ENCODE measurements around the gene SRRM1. TPM values are rescaled to one million over a fixed set of nuclear protein-coding genes. Genes with fewer than 3 reads are reported as not detected.

The SRRM1 gene
- total and polyA plus RNA-seq, 9 donors, result 30.4 to 116 (median 77.7) TPM

DNA sequence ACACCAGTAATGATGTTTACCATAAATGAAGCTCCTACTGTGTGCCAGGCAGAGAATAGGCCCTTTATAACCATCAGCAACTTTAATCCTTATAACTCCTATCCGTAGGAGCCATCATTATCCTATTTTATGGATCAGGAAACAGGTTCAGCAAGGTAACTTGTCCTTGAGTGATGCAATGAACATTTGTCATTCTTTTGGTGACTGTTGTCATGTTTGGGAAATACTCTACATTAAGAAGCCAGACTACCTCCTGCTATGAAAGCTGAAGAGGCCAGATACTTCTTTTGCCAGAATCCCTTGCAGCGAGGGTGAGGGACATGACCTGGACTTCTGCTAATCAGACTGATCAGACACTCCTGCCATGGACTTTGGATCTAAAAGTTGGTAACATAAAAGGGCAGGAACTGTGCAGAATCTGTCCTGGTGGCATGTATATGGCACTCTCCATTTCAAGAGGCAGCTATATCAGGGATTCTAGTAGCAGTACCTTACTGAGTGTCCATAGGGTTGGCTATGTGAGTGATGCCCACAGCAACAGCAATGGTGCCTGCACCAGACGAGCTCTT lies 33.1 kb upstream of the SRRM1 start:
- no peak overlapping the region for H3K27ac ChIP-seq (ENCODE audit: low read length)
- no peak for DNase-seq
- no peaks in the 10 kb centered on the region for H3K4me1 ChIP-seq (ENCODE audit: control insufficient read depth, insufficient read depth, low read length)
- no peaks in the 10 kb centered on the region for H3K9me3 ChIP-seq (replicated peaks; ENCODE audit: control insufficient read depth, low read depth, low read length)
- peaks cover 5% of the 10 kb centered on the region for H3K27me3 ChIP-seq (ENCODE audit: control insufficient read depth, insufficient read depth, low read length)
- WGBS (ENCODE audit: insufficient coverage), result 58% methylated on average over 2 of the region's 3 CpGs
- H3K4me3 ChIP-seq (ENCODE audit: low read length), result no peak overlapping the region
- no peaks in the 10 kb centered on the region for H3K36me3 ChIP-seq (ENCODE audit: control insufficient read depth, insufficient read depth, low read length)

DNA sequence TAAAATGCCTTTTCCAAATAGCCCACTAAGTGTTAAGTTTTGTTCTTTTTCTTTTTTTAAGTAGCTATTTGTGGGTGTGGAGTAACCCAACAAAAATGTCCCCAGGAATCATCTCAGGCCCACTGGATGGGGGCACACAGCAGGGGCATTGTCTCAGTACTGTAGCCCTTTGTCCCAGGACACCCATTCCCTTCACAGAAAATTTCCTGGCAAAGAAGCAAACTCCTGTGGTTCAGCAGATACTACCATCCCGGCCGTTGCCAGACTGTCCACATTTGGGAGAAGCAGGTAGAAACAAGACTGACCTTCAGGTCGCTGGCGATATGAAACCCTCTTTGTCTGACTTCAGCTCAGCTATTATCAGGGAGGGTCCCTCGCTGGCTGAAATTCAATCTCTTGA lies 23.7 kb upstream of the SRRM1 start:
- WGBS (ENCODE audit: insufficient coverage), result 41% methylated on average over 5 of the region's 5 CpGs
- H3K9me3 ChIP-seq (replicated peaks; ENCODE audit: control insufficient read depth, low read depth, low read length), result no peaks in the 10 kb centered on the region
- no peaks in the 10 kb centered on the region for H3K4me1 ChIP-seq (ENCODE audit: control insufficient read depth, insufficient read depth, low read length)
- H3K36me3 ChIP-seq (ENCODE audit: control insufficient read depth, insufficient read depth, low read length), result no peaks in the 10 kb centered on the region
- no peak for DNase-seq
- no peak overlapping the region for H3K4me3 ChIP-seq (ENCODE audit: low read length)
- no peak overlapping the region for H3K27ac ChIP-seq (ENCODE audit: low read length)
- H3K27me3 ChIP-seq (ENCODE audit: control insufficient read depth, insufficient read depth, low read length), result peaks cover 2% of the 10 kb centered on the region

GRCh38 chr1:24620678-24621077 lies 22.4 kb upstream of the SRRM1 start:
- H3K36me3 ChIP-seq (ENCODE audit: control insufficient read depth, insufficient read depth, low read length), result no peaks in the 10 kb centered on the region
- peaks cover 2% of the 10 kb centered on the region for H3K27me3 ChIP-seq (ENCODE audit: control insufficient read depth, insufficient read depth, low read length)
- no peaks in the 10 kb centered on the region for H3K9me3 ChIP-seq (replicated peaks; ENCODE audit: control insufficient read depth, low read depth, low read length)
- no peak for DNase-seq
- WGBS (ENCODE audit: insufficient coverage), result 63% methylated on average over 5 of the region's 5 CpGs
- no peaks in the 10 kb centered on the region for H3K4me1 ChIP-seq (ENCODE audit: control insufficient read depth, insufficient read depth, low read length)
- H3K4me3 ChIP-seq (ENCODE audit: low read length), result no peak overlapping the region
- no peak overlapping the region for H3K27ac ChIP-seq (ENCODE audit: low read length)

DNA sequence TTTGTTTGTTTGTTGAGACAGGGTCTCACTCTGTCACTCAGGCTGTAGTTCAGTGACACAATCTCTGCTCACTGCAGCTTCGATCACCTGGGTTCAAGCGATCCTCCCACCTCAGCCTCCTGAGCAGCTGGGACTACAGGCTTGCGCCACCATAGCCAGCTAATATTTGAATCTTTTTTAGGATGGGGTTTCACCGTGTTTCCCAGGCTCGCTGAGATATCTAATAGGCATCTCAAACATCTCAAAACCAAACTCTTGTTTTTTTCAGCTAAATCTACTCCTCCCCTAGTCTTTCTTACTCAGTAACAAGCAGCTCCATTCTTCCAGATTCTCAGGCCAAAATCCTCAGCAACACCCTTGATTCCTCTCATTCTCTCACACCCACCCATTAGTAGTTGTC lies 22.0 kb upstream of the SRRM1 start:
- no peak for DNase-seq
- H3K36me3 ChIP-seq (ENCODE audit: control insufficient read depth, insufficient read depth, low read length), result no peaks in the 10 kb centered on the region
- 95% methylated on average over 4 of the region's 5 CpGs for WGBS (ENCODE audit: insufficient coverage)
- H3K27me3 ChIP-seq (ENCODE audit: control insufficient read depth, insufficient read depth, low read length), result peaks cover 2% of the 10 kb centered on the region
- H3K9me3 ChIP-seq (replicated peaks; ENCODE audit: control insufficient read depth, low read depth, low read length), result no peaks in the 10 kb centered on the region
- H3K4me1 ChIP-seq (ENCODE audit: control insufficient read depth, insufficient read depth, low read length), result no peaks in the 10 kb centered on the region
- H3K4me3 ChIP-seq (ENCODE audit: low read length), result no peak overlapping the region
- H3K27ac ChIP-seq (ENCODE audit: low read length), result no peak overlapping the region

DNA sequence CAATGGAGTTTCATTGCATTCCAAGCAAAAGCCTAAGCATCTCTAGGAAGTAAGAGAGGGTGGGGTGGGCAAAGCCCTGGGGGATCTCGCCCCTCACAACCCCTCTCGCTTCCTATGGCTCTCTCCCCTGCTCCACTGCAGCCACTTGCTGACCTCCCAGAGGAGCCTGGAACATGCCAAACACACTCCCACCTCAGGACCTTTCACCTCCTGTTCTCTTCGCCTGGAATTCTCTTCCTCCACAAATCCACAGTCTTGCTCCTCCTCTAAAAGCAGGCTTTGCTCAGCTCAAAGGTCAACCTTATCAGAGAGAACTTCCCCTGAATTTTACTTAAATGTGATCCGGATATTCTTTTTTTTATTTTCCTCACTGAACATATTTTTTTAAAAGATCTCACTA lies 20.9 kb upstream of the SRRM1 start:
- Histone ChIP-seq H3K4me1 (ENCODE audit: control insufficient read depth, insufficient read depth, low read length) (no peaks in the 10 kb centered on the region), H3K27ac (ENCODE audit: low read length) (no peak overlapping the region), H3K36me3 (ENCODE audit: control insufficient read depth, insufficient read depth, low read length) (no peaks in the 10 kb centered on the region), H3K27me3 (ENCODE audit: control insufficient read depth, insufficient read depth, low read length) (peaks cover 2% of the 10 kb centered on the region), H3K4me3 (ENCODE audit: low read length) (no peak overlapping the region), H3K9me3 (replicated peaks; ENCODE audit: control insufficient read depth, low read depth, low read length) (no peaks in the 10 kb centered on the region)
- WGBS (ENCODE audit: insufficient coverage), result 28% methylated on average over 2 of the region's 4 CpGs
- no peak for DNase-seq

- no CpG with 5 or more reads among the region's 1 CpG for WGBS (ENCODE audit: insufficient coverage)
- no peaks in the 10 kb centered on the region for H3K36me3 ChIP-seq (ENCODE audit: control insufficient read depth, insufficient read depth, low read length)
These were observed 10.3 kb upstream of the SRRM1 start for GRCh38 chr1:24632832-24633175.

DNA sequence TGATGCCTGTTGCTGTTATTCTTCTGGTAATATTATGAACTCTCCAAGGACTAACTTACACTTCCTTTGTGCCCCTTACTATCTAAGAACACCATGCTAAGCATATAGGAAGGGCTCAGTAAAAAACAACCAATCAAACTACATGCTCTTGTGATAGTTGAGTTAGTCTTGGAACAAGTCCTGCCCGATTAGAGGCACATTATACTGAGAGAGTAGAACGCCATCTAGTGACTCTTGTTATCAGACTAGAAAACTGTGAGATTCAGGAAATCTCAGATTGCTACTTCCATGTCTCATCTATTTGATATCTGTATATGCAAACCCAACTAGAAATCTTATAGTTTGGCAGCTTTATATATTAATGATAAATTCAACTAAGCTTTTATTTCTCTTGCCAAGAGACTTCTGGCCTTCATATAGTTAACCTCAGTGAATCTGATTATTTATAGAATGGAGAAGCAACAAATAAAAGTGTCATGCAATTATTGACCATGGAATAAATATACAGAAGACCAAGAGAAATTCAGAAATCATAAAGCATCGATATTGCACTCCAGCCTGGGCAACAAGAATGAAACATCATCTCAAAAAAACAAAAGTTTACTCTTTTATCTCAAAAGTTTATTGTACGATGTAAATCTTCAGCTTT lies 7.8 kb upstream of the SRRM1 start:
- no peak overlapping the region for H3K27ac ChIP-seq (ENCODE audit: low read length)
- DNase-seq, result peak; percentile 83
- peaks cover 5% of the 10 kb centered on the region for H3K27me3 ChIP-seq (ENCODE audit: control insufficient read depth, insufficient read depth, low read length)
- no peaks in the 10 kb centered on the region for H3K36me3 ChIP-seq (ENCODE audit: control insufficient read depth, insufficient read depth, low read length)
- H3K4me1 ChIP-seq (ENCODE audit: control insufficient read depth, insufficient read depth, low read length), result no peaks in the 10 kb centered on the region
- no peaks in the 10 kb centered on the region for H3K9me3 ChIP-seq (replicated peaks; ENCODE audit: control insufficient read depth, low read depth, low read length)
- no CpG with 5 or more reads among the region's 4 CpGs for WGBS (ENCODE audit: insufficient coverage)
- no peak overlapping the region for H3K4me3 ChIP-seq (ENCODE audit: low read length)

More at GRCh38 chr1:24632832-24633175, 10.3 kb upstream of the SRRM1 start:
- Histone ChIP-seq H3K4me1 (ENCODE audit: control insufficient read depth, insufficient read depth, low read length) (no peaks in the 10 kb centered on the region), H3K27me3 (ENCODE audit: control insufficient read depth, insufficient read depth, low read length) (peaks cover 7% of the 10 kb centered on the region), H3K9me3 (replicated peaks; ENCODE audit: control insufficient read depth, low read depth, low read length) (no peaks in the 10 kb centered on the region), H3K4me3 (ENCODE audit: low read length) (no peak overlapping the region), H3K27ac (ENCODE audit: low read length) (no peak overlapping the region)
- no peak for DNase-seq

DNA sequence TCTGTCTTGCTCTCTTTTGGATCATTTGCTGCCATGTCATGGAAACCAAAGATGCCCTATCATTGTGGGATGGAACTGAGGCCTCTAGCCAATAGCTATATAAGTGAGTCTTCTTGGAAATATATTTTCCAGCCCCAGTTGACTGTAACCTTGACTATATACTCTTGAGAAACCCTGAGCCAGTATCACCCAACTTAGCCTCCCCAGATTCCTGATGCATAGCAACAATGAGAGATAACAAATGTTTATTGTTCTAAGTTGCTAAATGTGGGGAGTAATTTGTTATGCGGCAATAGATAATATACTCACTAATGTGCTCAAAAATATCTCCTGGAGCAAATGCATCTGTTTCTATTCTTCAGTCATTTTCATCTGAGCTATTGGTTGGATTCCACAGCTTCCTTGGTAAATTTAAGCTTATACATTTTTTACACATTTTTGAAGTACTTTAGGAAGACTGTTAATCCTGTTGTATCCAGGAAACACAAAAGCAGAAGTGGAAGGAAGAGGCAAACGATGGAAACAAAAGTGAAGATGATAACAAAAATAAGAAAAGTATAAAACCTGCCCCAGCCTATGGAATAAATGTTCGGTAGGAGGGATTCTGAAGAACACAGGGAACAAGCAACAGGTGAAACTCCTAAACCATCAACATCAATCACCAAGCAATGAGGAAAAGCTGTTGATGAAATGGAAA lies 6.3 kb upstream of the SRRM1 start:
- no peak for DNase-seq
- H3K9me3 ChIP-seq (replicated peaks; ENCODE audit: control insufficient read depth, low read depth, low read length), result no peaks in the 10 kb centered on the region
- H3K36me3 ChIP-seq (ENCODE audit: control insufficient read depth, insufficient read depth, low read length), result no peaks in the 10 kb centered on the region
- H3K4me3 ChIP-seq (ENCODE audit: low read length), result no peak overlapping the region
- peaks cover 3% of the 10 kb centered on the region for H3K27me3 ChIP-seq (ENCODE audit: control insufficient read depth, insufficient read depth, low read length)
- H3K4me1 ChIP-seq (ENCODE audit: control insufficient read depth, insufficient read depth, low read length), result peaks cover 6% of the 10 kb centered on the region
- WGBS (ENCODE audit: insufficient coverage), result no CpG with 5 or more reads among the region's 3 CpGs
- H3K27ac ChIP-seq (ENCODE audit: low read length), result no peak overlapping the region

- no peak for DNase-seq
- H3K27me3 ChIP-seq (ENCODE audit: control insufficient read depth, insufficient read depth, low read length), result peaks cover 3% of the 10 kb centered on the region
- H3K27ac ChIP-seq (ENCODE audit: low read length), result no peak overlapping the region
- peaks cover 11% of the 10 kb centered on the region for H3K4me1 ChIP-seq (ENCODE audit: control insufficient read depth, insufficient read depth, low read length)
- H3K4me3 ChIP-seq (ENCODE audit: low read length), result no peak overlapping the region
- H3K9me3 ChIP-seq (replicated peaks; ENCODE audit: control insufficient read depth, low read depth, low read length), result no peaks in the 10 kb centered on the region
- no peaks in the 10 kb centered on the region for H3K36me3 ChIP-seq (ENCODE audit: control insufficient read depth, insufficient read depth, low read length)
- WGBS (ENCODE audit: insufficient coverage), result no CpG with 5 or more reads among the region's 2 CpGs
These were observed 4.0 kb upstream of the SRRM1 start for GRCh38 chr1:24639094-24639493.

- DNase-seq, result peak; percentile 14
- Histone ChIP-seq H3K27me3 (ENCODE audit: control insufficient read depth, insufficient read depth, low read length) (peaks cover 3% of the 10 kb centered on the region), H3K36me3 (ENCODE audit: control insufficient read depth, insufficient read depth, low read length) (no peaks in the 10 kb centered on the region), H3K27ac (ENCODE audit: low read length) (no peak overlapping the region), H3K4me3 (ENCODE audit: low read length) (no peak overlapping the region), H3K9me3 (replicated peaks; ENCODE audit: control insufficient read depth, low read depth, low read length) (no peaks in the 10 kb centered on the region), H3K4me1 (ENCODE audit: control insufficient read depth, insufficient read depth, low read length) (peaks cover 11% of the 10 kb centered on the region)
- WGBS (ENCODE audit: insufficient coverage), result 92% methylated on average over 2 of the region's 4 CpGs
These were observed 3.2 kb upstream of the SRRM1 start for GRCh38 chr1:24639881-24640280.

All from muscle of leg (tissue), 11 donors.